Endothelial cell of umbilical vein (primary cell): ENCODE measurements around the gene SHISA6. TPM values are rescaled to one million over a fixed set of nuclear protein-coding genes. Genes with fewer than 3 reads are reported as not detected.

Experiments used
- BruUV-seq: library from RNA; stranded (reverse); fragments of 400-500 nt; replicated peaks from 2 replicates; lab custom pipeline; 2021; lab: Mats Ljungman, UMichigan
- CTCF ChIA-PET: fragments of 300-600, 350-600 bp; sonication (Branson Sonifier 250); formaldehyde crosslinking; loops from one replicate; lab custom pipeline; 2021; ENCODE audit warnings: antibody characterized with exemption, inconsistent platforms; lab: Charles Lee
- POLR2A ChIA-PET: fragments of 300-600, 350-600 bp; sonication (Branson Sonifier 250); formaldehyde crosslinking; loops from one replicate; lab custom pipeline; 2021; ENCODE audit warnings: antibody characterized with exemption, inconsistent platforms; lab: Charles Lee
- DNase-seq: peaks from one replicate; pipeline ENCODE4 v3.0.0-alpha.2; 2011; ENCODE audit warnings: low read depth, low spot score
- FAIRE-seq: peaks from 2 replicates; lab custom pipeline; 2011; peaks lifted over from hg19 to GRCh38; lab: Jason Lieb, UNC
- H2AFZ ChIP-seq: 2 replicates; pipeline ENCODE4 v1.6.0; 2012; ENCODE audit warnings: low read depth, low read length, control low read depth, inconsistent platforms
- H3K27ac ChIP-seq: 2 replicates; pipeline ENCODE4 v1.5.1; 2011; ENCODE audit warnings: low read depth, mild to moderate bottlenecking, control low read depth, low read length, moderate library complexity; ENCODE audit not compliant: insufficient read depth
- H3K27me3 ChIP-seq, 2 experiments: 2 replicates each; pipeline versions ENCODE4 v1.6.0 to v1.6.1; 2011; ENCODE audit warnings: low read length in 2 of 2, mixed read lengths in 1 of 2; ENCODE audit not compliant: control insufficient read depth in 2 of 2, insufficient read depth in 2 of 2
- H3K36me3 ChIP-seq, 2 experiments: 2 replicates in 1 of 2; 3 replicates in 1 of 2; pipeline ENCODE4 v1.5.1; 2011; ENCODE audit warnings: low read length in 2 of 2, mild to moderate bottlenecking in 1 of 2, moderate library complexity in 1 of 2; ENCODE audit not compliant: control insufficient read depth in 2 of 2, insufficient read depth in 2 of 2; ENCODE audit errors: extremely low read depth in 1 of 2
- H3K4me1 ChIP-seq: 3 replicates; pipeline ENCODE4 v1.5.1; 2011; ENCODE audit warnings: mild to moderate bottlenecking, low read length; ENCODE audit not compliant: control insufficient read depth, insufficient read depth; ENCODE audit errors: extremely low read depth
- H3K4me2 ChIP-seq: 2 replicates; pipeline ENCODE4 v1.6.1; 2011; ENCODE audit warnings: low read length, control low read depth, mixed read lengths; ENCODE audit not compliant: insufficient read depth
- H3K4me3 ChIP-seq, 3 experiments: fragments of 200-600 bp in 1 of 3; sonication (generic), shearing (Covaris generic) in 1 of 3; replicated peaks in 1 of 3; 2 replicates each; pipeline ENCODE4 v1.5.1; 2011 to 2016; ENCODE audit warnings: control low read depth in 3 of 3, low read length in 3 of 3, mild to moderate bottlenecking in 2 of 3, inconsistent platforms in 1 of 3, low read depth in 1 of 3, moderate library complexity in 1 of 3; ENCODE audit not compliant: insufficient read depth in 1 of 3
- H3K79me2 ChIP-seq: 2 replicates; pipeline ENCODE4 v1.6.0; 2012; ENCODE audit warnings: low read length, inconsistent platforms; ENCODE audit not compliant: control insufficient read depth, insufficient read depth
- H3K9ac ChIP-seq: replicated peaks from 2 replicates; pipeline ENCODE3; 2011; ENCODE audit warnings: low read length, control low read depth; ENCODE audit not compliant: insufficient read depth; ENCODE audit errors: extremely low read depth
- H3K9me1 ChIP-seq: replicated peaks from 3 replicates; pipeline ENCODE4 v1.6.0; 2011; ENCODE audit warnings: mild to moderate bottlenecking, low read length; ENCODE audit not compliant: control insufficient read depth, insufficient read depth; ENCODE audit errors: extremely low read depth
- H3K9me3 ChIP-seq: replicated peaks from 2 replicates; pipeline ENCODE4 v1.5.1; 2012; ENCODE audit warnings: low read length, inconsistent platforms; ENCODE audit not compliant: control insufficient read depth, insufficient read depth
- H4K20me1 ChIP-seq: replicated peaks from 2 replicates; pipeline ENCODE3; 2011; ENCODE audit warnings: mild to moderate bottlenecking, low read length; ENCODE audit not compliant: control insufficient read depth, insufficient read depth; ENCODE audit errors: extremely low read depth
- EZH2 ChIP-seq: IDR thresholded peaks from 2 replicates; pipeline ENCODE4 v1.6.1; 2012; ENCODE audit warnings: borderline replicate concordance, low read depth, mild to moderate bottlenecking, moderate library complexity, low read length, inconsistent platforms; ENCODE audit not compliant: severe bottlenecking
- FOS ChIP-seq: IDR thresholded peaks from 2 replicates; pipeline ENCODE4 v1.6.1; 2011; ENCODE audit warnings: mild to moderate bottlenecking, low read length, moderate library complexity, borderline replicate concordance; ENCODE audit not compliant: insufficient read depth
- GATA2 ChIP-seq: IDR thresholded peaks from 2 replicates; pipeline ENCODE4 v1.7.0; 2011; ENCODE audit warnings: low read depth, mild to moderate bottlenecking, moderate library complexity, mixed read lengths, low read length; ENCODE audit not compliant: insufficient read length, insufficient read depth
- JUN ChIP-seq: IDR thresholded peaks from 2 replicates; pipeline ENCODE4 v1.6.1; 2011; ENCODE audit warnings: borderline replicate concordance, low read depth; ENCODE audit not compliant: insufficient read length, insufficient read depth
- MYC ChIP-seq: IDR thresholded peaks from one replicate; pipeline ENCODE4 v1.6.1; 2011; ENCODE audit warnings: mild to moderate bottlenecking, low read depth, low read length
- POLR2A ChIP-seq: IDR thresholded peaks from 2 replicates; pipeline ENCODE4 v1.6.1; 2012; ENCODE audit warnings: low read depth, mild to moderate bottlenecking, control low read depth, low read length
- POLR2AphosphoS5 ChIP-seq: IDR thresholded peaks from 2 replicates; pipeline ENCODE4 v1.6.1; 2012; ENCODE audit warnings: low read depth, mild to moderate bottlenecking, control low read depth, low read length, moderate library complexity; ENCODE audit not compliant: insufficient read depth
- dilution Hi-C: fragments of 300-500 bp; cut with MboI; formaldehyde crosslinking; loops from one replicate; pipeline ENCODE4 v1.15.0; 2019; ENCODE audit warnings: low sequenced_read_pairs; ENCODE audit not compliant: extremely low pct_ligation_motif_present
- intact Hi-C: fragments of 100-400 bp; cut with micrococcal nuclease; formaldehyde crosslinking; loops from one replicate; pipeline ENCODE4 v1.10.0; 2022
- polyA plus RNA-seq, 4 experiments: library from polyadenylated mRNA; depleted of rRNA in 3 of 4; stranded (reverse) in 3 of 4; unstranded in 1 of 4; fragments of >200 nt; gene quantifications; 2 replicates each; pipeline versions ENCODE4 v1.2.1 to v1.2.3, GENCODE V29; 2011 to 2012; ENCODE audit warnings: missing spikeins in 1 of 4
- total RNA-seq: library from RNA; stranded (reverse); gene quantifications from 2 replicates; pipeline ENCODE4 v1.2.3, GENCODE V29; 2021
- TF ChIP-seq, protein P1 (sequence below): IDR thresholded peaks from 2 replicates; pipeline ENCODE4 v1.6.1; 2011; ENCODE audit not compliant: insufficient read depth, insufficient read length
- TF ChIP-seq, protein P2 (sequence below), 2 donors: IDR thresholded peaks; 1 replicate in 1 of 2; 2 replicates in 1 of 2; pipeline ENCODE4 v1.5.1; 2011; ENCODE audit warnings: low read length in 2 of 2, mild to moderate bottlenecking in 2 of 2, moderate library complexity in 2 of 2, control low read depth in 1 of 2, inconsistent platforms in 1 of 2, low read depth in 1 of 2; ENCODE audit not compliant: insufficient read depth in 1 of 2; ENCODE audit errors: extremely low read depth in 1 of 2

The SHISA6 gene
- total and polyA plus RNA-seq, 2 donors (not counting 3 experiments of a cell fraction or from before 2014, with no cell fraction given): not detected

DNA sequence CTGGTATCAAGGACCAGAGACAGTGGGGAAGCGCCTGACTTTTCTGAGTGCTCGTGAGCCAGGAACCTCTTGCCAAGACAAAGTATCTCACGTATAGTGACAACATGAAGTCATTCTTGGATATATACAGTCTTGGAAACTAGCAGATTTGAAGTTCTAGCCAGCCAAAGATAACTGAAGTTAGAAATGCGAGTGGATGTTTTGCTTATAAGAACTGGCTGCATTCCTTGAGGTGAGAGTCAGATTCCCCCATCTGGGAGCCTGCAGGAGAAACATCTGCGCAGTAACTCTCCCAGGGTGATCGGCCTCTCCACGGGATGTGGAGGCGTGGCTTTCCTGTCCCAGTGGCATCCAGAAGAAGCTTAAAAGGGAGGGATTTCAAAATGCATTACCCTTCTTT lies 89.8 kb downstream of the SHISA6 start:
- peaks cover 2% of the 10 kb centered on the region for H3K9me3 ChIP-seq
- no peak for DNase-seq
- dilution Hi-C loops: no loop called here
- H3K9ac ChIP-seq: no peak overlapping the region
- no peak overlapping the region for H3K4me3 ChIP-seq
- intact Hi-C loops: no loop called here
- H3K4me1 ChIP-seq: no peaks in the 10 kb centered on the region
- no peaks in the 10 kb centered on the region for H3K36me3 ChIP-seq
- H4K20me1 ChIP-seq: no peaks in the 10 kb centered on the region
- no peaks in the 10 kb centered on the region for H3K27me3 ChIP-seq
- ChIA-PET CTCF (no interaction called here), POLR2A (no interaction called here)
- H2AFZ ChIP-seq: no peak overlapping the region
- TF ChIP-seq GATA2: no peak
- no peak for TF ChIP-seq FOS
- TF ChIP-seq, protein P1, sequence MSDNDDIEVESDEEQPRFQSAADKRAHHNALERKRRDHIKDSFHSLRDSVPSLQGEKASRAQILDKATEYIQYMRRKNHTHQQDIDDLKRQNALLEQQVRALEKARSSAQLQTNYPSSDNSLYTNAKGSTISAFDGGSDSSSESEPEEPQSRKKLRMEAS: no peak
- no peak for TF ChIP-seq JUN
- no peak for TF ChIP-seq POLR2AphosphoS5
- TF ChIP-seq POLR2A: no peak
- TF ChIP-seq EZH2: no peak
- no peak for TF ChIP-seq MYC
- TF ChIP-seq, protein P2, sequence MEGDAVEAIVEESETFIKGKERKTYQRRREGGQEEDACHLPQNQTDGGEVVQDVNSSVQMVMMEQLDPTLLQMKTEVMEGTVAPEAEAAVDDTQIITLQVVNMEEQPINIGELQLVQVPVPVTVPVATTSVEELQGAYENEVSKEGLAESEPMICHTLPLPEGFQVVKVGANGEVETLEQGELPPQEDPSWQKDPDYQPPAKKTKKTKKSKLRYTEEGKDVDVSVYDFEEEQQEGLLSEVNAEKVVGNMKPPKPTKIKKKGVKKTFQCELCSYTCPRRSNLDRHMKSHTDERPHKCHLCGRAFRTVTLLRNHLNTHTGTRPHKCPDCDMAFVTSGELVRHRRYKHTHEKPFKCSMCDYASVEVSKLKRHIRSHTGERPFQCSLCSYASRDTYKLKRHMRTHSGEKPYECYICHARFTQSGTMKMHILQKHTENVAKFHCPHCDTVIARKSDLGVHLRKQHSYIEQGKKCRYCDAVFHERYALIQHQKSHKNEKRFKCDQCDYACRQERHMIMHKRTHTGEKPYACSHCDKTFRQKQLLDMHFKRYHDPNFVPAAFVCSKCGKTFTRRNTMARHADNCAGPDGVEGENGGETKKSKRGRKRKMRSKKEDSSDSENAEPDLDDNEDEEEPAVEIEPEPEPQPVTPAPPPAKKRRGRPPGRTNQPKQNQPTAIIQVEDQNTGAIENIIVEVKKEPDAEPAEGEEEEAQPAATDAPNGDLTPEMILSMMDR (IDR thresholded peaks at IDR 0.05; ENCODE audit: extremely low read depth in 1 of 2, insufficient read depth in 1 of 2, low read depth in 1 of 2, low read length in 2 of 2): no peak
- no peak for FAIRE-seq
- no peaks in the 10 kb centered on the region for H3K9me1 ChIP-seq
- no peak overlapping the region for H3K27ac ChIP-seq
- BruUV-seq: no TSS peak
- H3K79me2 ChIP-seq: no peaks in the 10 kb centered on the region
- no peak overlapping the region for H3K4me2 ChIP-seq
